ENCODE results near the gene CELF2.

The CELF2 gene

GRCh38 chr10:11307937-11308336, 290.3 kb downstream of the CELF2 start:
- no peak for DNase-seq

GRCh38 chr10:11311027-11311426, 293.4 kb downstream of the CELF2 start:
- no peak for DNase-seq

- DNase-seq = no peak
Measured at GRCh38 chr10:11313463-11313862, 295.8 kb downstream of the CELF2 start.

GRCh38 chr10:11317936-11318670, 300.4 kb downstream of the CELF2 start:
- no peak for DNase-seq

- no peak for DNase-seq
Measured at GRCh38 chr10:11318826-11319598, 301.3 kb downstream of the CELF2 start.

GRCh38 chr10:11319990-11320602, 302.4 kb downstream of the CELF2 start:
- no peak for DNase-seq

- DNase-seq = no peak
Measured at GRCh38 chr10:11320809-11321520, 303.3 kb downstream of the CELF2 start.

- no peak for DNase-seq
Measured at GRCh38 chr10:11322698-11323097, 305.0 kb downstream of the CELF2 start.

- DNase-seq = no peak
Measured at GRCh38 chr10:11324761-11325321, 307.2 kb downstream of the CELF2 start.

- no peak for DNase-seq
Measured at GRCh38 chr10:11325817-11326216, 308.1 kb downstream of the CELF2 start.

GRCh38 chr10:11326241-11326640, 308.6 kb downstream of the CELF2 start:
- no peak for DNase-seq

- no peak for DNase-seq
Measured at GRCh38 chr10:11326913-11327616, 309.4 kb downstream of the CELF2 start.

GRCh38 chr10:11328264-11329061, 310.8 kb downstream of the CELF2 start:
- no peak for DNase-seq

- no peak for DNase-seq
Measured at GRCh38 chr10:11329062-11329673, 311.5 kb downstream of the CELF2 start.

- DNase-seq = no peak
Measured at GRCh38 chr10:11330383-11331045, 312.8 kb downstream of the CELF2 start.

- DNase-seq = no peak
Measured at GRCh38 chr10:11331046-11331577, 313.4 kb downstream of the CELF2 start.

- no peak for DNase-seq
Measured at GRCh38 chr10:11331726-11332125, 314.1 kb downstream of the CELF2 start.

- DNase-seq = no peak
Measured at GRCh38 chr10:11332846-11333245, 315.2 kb downstream of the CELF2 start.

GRCh38 chr10:11334436-11334835, 316.8 kb downstream of the CELF2 start:
- no peak for DNase-seq

GRCh38 chr10:11335167-11335652, 317.5 kb downstream of the CELF2 start:
- no peak for DNase-seq

Data from activated naive CD4-positive, alpha-beta T cell treated with anti-CD3 and anti-CD28 coated beads, Interleukin-2, amount 50 U/mL, for 16 hours (primary cell).